Neural cell (in vitro differentiated cells): ENCODE measurements around the gene GNG11. TPM values are rescaled to one million over a fixed set of nuclear protein-coding genes. Genes with fewer than 3 reads are reported as not detected.
"Not testable (repeated sequence)": the region's sequence is repeated elsewhere in the genome, so short reads cannot be mapped to it uniquely, and the experiment has no call there.

Experiments used
- H2AFZ ChIP-seq: fragments of 200-600, 300-800 bp; sonication (generic), shearing (Covaris generic); 2 replicates; pipeline ENCODE4 v1.6.0; 2014; ENCODE audit warnings: low read depth, mild to moderate bottlenecking, antibody characterized with exemption, low read length, moderate library complexity
- H3F3A ChIP-seq: fragments of 200-600 bp; shearing (Covaris generic); 2 replicates; pipeline ENCODE4 v1.6.1; 2016; ENCODE audit warnings: mild to moderate bottlenecking, moderate library complexity, mixed read lengths, antibody characterized with exemption, low read length; ENCODE audit not compliant: insufficient read depth, poor library complexity, severe bottlenecking
- H3K27ac ChIP-seq: fragments of 200-600, 300-800 bp; sonication (generic), shearing (Covaris generic); 2 replicates; pipeline ENCODE4 v1.5.1; 2014; ENCODE audit warnings: mild to moderate bottlenecking, low read length, moderate library complexity
- H3K27me3 ChIP-seq: fragments of 300-800, 200-600 bp; sonication (generic), shearing (Covaris generic); 2 replicates; pipeline ENCODE4 v1.6.0; 2014; ENCODE audit warnings: mild to moderate bottlenecking, low read depth, low read length, moderate library complexity; ENCODE audit not compliant: insufficient read depth
- H3K36me3 ChIP-seq: fragments of 300-800, 200-600 bp; sonication (generic), shearing (Covaris generic); 2 replicates; pipeline ENCODE4 v1.5.1; 2014; ENCODE audit warnings: mild to moderate bottlenecking, antibody characterized with exemption, low read length, moderate library complexity; ENCODE audit not compliant: insufficient read depth
- H3K4me2 ChIP-seq: fragments of 300-800, 200-600 bp; sonication (generic), shearing (Covaris generic); 2 replicates; pipeline ENCODE4 v1.6.0; 2014; ENCODE audit warnings: mild to moderate bottlenecking, low read length
- H3K4me3 ChIP-seq: fragments of 300-800, 200-600 bp; sonication (generic), shearing (Covaris generic); 2 replicates; pipeline ENCODE4 v1.5.1; 2014; ENCODE audit warnings: mild to moderate bottlenecking, low read length, moderate library complexity
- H3K79me2 ChIP-seq: fragments of 200-600 bp; shearing (Covaris generic); replicated peaks from 2 replicates; pipeline ENCODE4 v1.6.0; 2014; ENCODE audit warnings: mild to moderate bottlenecking, low read length, moderate library complexity; ENCODE audit not compliant: insufficient read depth
- H3K9ac ChIP-seq: fragments of 300-800, 200-600 bp; sonication (generic), shearing (Covaris generic); 2 replicates; pipeline ENCODE4 v1.6.1; 2016; ENCODE audit warnings: mild to moderate bottlenecking, low read length, mixed read lengths
- H3K9me2 ChIP-seq: fragments of 200-600 bp; shearing (Covaris generic); 2 replicates; pipeline ENCODE4 v1.6.1; 2016; ENCODE audit warnings: mild to moderate bottlenecking, low read length, mixed read lengths; ENCODE audit not compliant: insufficient read depth
- H3K9me3 ChIP-seq: fragments of 200-600, 300-800 bp; sonication (generic), shearing (Covaris generic); 2 replicates; pipeline ENCODE4 v1.6.1; 2016; ENCODE audit warnings: mild to moderate bottlenecking, mixed run types, low read length, moderate library complexity, mixed read lengths
- H4K20me1 ChIP-seq: fragments of 200-600 bp; shearing (Covaris generic); 2 replicates; pipeline ENCODE4 v1.6.1; 2016; ENCODE audit warnings: mild to moderate bottlenecking, mixed run types; ENCODE audit not compliant: insufficient read depth
- CTCF ChIP-seq: fragments of 450-650 bp; IDR thresholded peaks from 2 replicates; pipeline ENCODE4 v1.5.1; 2014; ENCODE audit warnings: antibody characterized with exemption, mild to moderate bottlenecking, moderate library complexity; ENCODE audit not compliant: poor library complexity, severe bottlenecking
- EP300 ChIP-seq: fragments of 450-650 bp; conservative IDR thresholded peaks from 2 replicates; pipeline ENCODE4 v1.6.1; 2014; ENCODE audit warnings: antibody characterized with exemption, mild to moderate bottlenecking, moderate library complexity; ENCODE audit not compliant: poor library complexity, severe bottlenecking
- EZH2 ChIP-seq: fragments of 200-600, 300-800 bp; shearing (Covaris generic), sonication (generic); IDR thresholded peaks from 2 replicates; pipeline ENCODE4 v1.6.1; 2014; ENCODE audit warnings: antibody characterized with exemption, low read length, borderline replicate concordance, mild to moderate bottlenecking; ENCODE audit not compliant: insufficient read depth, poor library complexity, severe bottlenecking
- MXI1 ChIP-seq: fragments of 450-650 bp; conservative IDR thresholded peaks from 2 replicates; pipeline ENCODE4 v1.6.1; 2014; ENCODE audit warnings: antibody characterized with exemption, mild to moderate bottlenecking; ENCODE audit not compliant: poor library complexity, severe bottlenecking
- POLR2AphosphoS5 ChIP-seq: IDR thresholded peaks from 2 replicates; pipeline ENCODE4 v1.6.1; 2012
- RAD21 ChIP-seq: fragments of 450-650 bp; conservative IDR thresholded peaks from 2 replicates; pipeline ENCODE4 v1.6.1; 2014; ENCODE audit warnings: antibody characterized with exemption, mild to moderate bottlenecking, moderate library complexity
- REST ChIP-seq: IDR thresholded peaks from 2 replicates; pipeline ENCODE4 v1.6.1; 2012; ENCODE audit warnings: borderline replicate concordance
- SMC3 ChIP-seq: fragments of 450-650 bp; conservative IDR thresholded peaks from 2 replicates; pipeline ENCODE4 v1.6.1; 2014; ENCODE audit warnings: antibody characterized with exemption, mild to moderate bottlenecking, moderate library complexity; ENCODE audit not compliant: poor library complexity
- TAF1 ChIP-seq: IDR thresholded peaks from 2 replicates; pipeline ENCODE4 v1.6.1; 2012; ENCODE audit warnings: low read depth
- polyA plus RNA-seq: library from polyadenylated mRNA; depleted of rRNA; stranded (reverse); fragments of >200 nt; gene quantifications from 2 replicates; pipeline ENCODE4 v1.2.3, GENCODE V29; 2014

GNG11 gene
- polyA plus RNA-seq, 1 donor from 2014 or later, result 0.25 TPM

- Histone ChIP-seq H2AFZ (no peak overlapping the region), H3F3A (no peaks in the 10 kb centered on the region), H3K9me2 (no peaks in the 10 kb centered on the region), H3K36me3 (no peaks in the 10 kb centered on the region), H3K9me3 (no peaks in the 10 kb centered on the region), H3K27ac (no peak overlapping the region), H4K20me1 (no peaks in the 10 kb centered on the region), H3K9ac (no peak overlapping the region), H3K4me3 (no peak overlapping the region), H3K27me3 (no peaks in the 10 kb centered on the region), H3K79me2 (no peaks in the 10 kb centered on the region), H3K4me2 (no peak overlapping the region)
- TF ChIP-seq EZH2 (no peak), SMC3 (no peak), CTCF (no peak), TAF1 (no peak), POLR2AphosphoS5 (no peak), MXI1 (no peak), EP300 (no peak), RAD21 (no peak), REST (no peak)
These were observed 11.2 kb upstream of the GNG11 start for GRCh38 chr7:93910076-93910994.

- not testable (repeated sequence) for H3K27ac ChIP-seq, H3F3A ChIP-seq, H3K9ac ChIP-seq, H3K9me3 ChIP-seq, H4K20me1 ChIP-seq, H3K27me3 ChIP-seq, H3K4me3 ChIP-seq, H3K9me2 ChIP-seq, H2AFZ ChIP-seq, H3K4me2 ChIP-seq, H3K36me3 ChIP-seq, H3K79me2 ChIP-seq
These were observed 10.3 kb upstream of the GNG11 start for GRCh38 chr7:93911242-93911641.

- not testable (repeated sequence) for H3K9me2 ChIP-seq, H3K36me3 ChIP-seq, H3K4me2 ChIP-seq, H3F3A ChIP-seq, H3K9me3 ChIP-seq, H3K27ac ChIP-seq, H2AFZ ChIP-seq, H4K20me1 ChIP-seq, H3K4me3 ChIP-seq, H3K79me2 ChIP-seq, H3K27me3 ChIP-seq, H3K9ac ChIP-seq
These were observed 9.9 kb upstream of the GNG11 start for GRCh38 chr7:93911661-93912060.
